Measurements from ENCODE around the gene ROR2. TPM values are rescaled to one million over a fixed set of nuclear protein-coding genes. Genes with fewer than 3 reads are reported as not detected.
"Not testable (repeated sequence)": the region's sequence is repeated elsewhere in the genome, so short reads cannot be mapped to it uniquely, and the experiment has no call there.

ROR2 gene
- total and polyA plus RNA-seq, 4 donors = 1.6 to 5.8 TPM; not detected in 2

GRCh38 chr9:91909256-91909655 is 40.8 kb downstream of the ROR2 start:
- H3K4me3 ChIP-seq (ENCODE audit: low read length in 2 of 2); H3K27ac ChIP-seq (ENCODE audit: low read depth in 1 of 2, low read length in 2 of 2); H3K27me3 ChIP-seq (ENCODE audit: control insufficient read depth in 1 of 2, insufficient read depth in 2 of 2, low read length in 1 of 2); DNase-seq; H3K36me3 ChIP-seq (ENCODE audit: control insufficient read depth in 1 of 2, insufficient read depth in 2 of 2, low read length in 1 of 2); intact Hi-C loops (cut with DNase I); H3K4me1 ChIP-seq (ENCODE audit: control insufficient read depth in 1 of 2, insufficient read depth in 2 of 2, low read length in 2 of 2); ATAC-seq (ENCODE audit: low FRiP score); H3K9me3 ChIP-seq (ENCODE audit: control insufficient read depth, low read length): not testable (repeated sequence)
- 90 to 96% methylated on average over 3 of the region's 3 CpGs for WGBS, 2 donors

- Histone ChIP-seq H3K27me3 (ENCODE audit: control insufficient read depth in 1 of 2, insufficient read depth in 2 of 2, low read length in 1 of 2) (no peaks in the 10 kb centered on the region), H3K9me3 (ENCODE audit: control insufficient read depth, low read length) (peaks cover 1% of the 10 kb centered on the region), H3K4me3 (ENCODE audit: low read length in 2 of 2) (no peak overlapping the region), H3K36me3 (ENCODE audit: control insufficient read depth in 1 of 2, insufficient read depth in 2 of 2, low read length in 1 of 2) (no peaks in the 10 kb centered on the region), H3K27ac (ENCODE audit: low read depth in 1 of 2, low read length in 2 of 2) (no peak overlapping the region), H3K4me1 (ENCODE audit: control insufficient read depth in 1 of 2, insufficient read depth in 2 of 2, low read length in 2 of 2) (no peaks in the 10 kb centered on the region)
- ATAC-seq (ENCODE audit: low FRiP score) = no peak
- WGBS, 2 donors = 58 to 69% methylated on average over 4 of the region's 4 CpGs
- intact Hi-C loops (cut with DNase I) = no loop called here
- no peak for DNase-seq
Observed at GRCh38 chr9:91908746-91909145, 41.3 kb downstream of the ROR2 start.

- H3K36me3 ChIP-seq (ENCODE audit: control insufficient read depth in 1 of 2, insufficient read depth in 2 of 2, low read length in 1 of 2) = no peaks in the 10 kb centered on the region
- peaks cover 1% of the 10 kb centered on the region for H3K9me3 ChIP-seq (ENCODE audit: control insufficient read depth, low read length)
- no peaks in the 10 kb centered on the region for H3K27me3 ChIP-seq (ENCODE audit: control insufficient read depth in 1 of 2, insufficient read depth in 2 of 2, low read length in 1 of 2)
- DNase-seq (no peak), ATAC-seq (ENCODE audit: low FRiP score) (no peak)
- intact Hi-C loops (cut with DNase I) = no loop called here
- no peaks in the 10 kb centered on the region for H3K4me1 ChIP-seq (ENCODE audit: control insufficient read depth in 1 of 2, insufficient read depth in 2 of 2, low read length in 2 of 2)
- 79 to 84% methylated on average over 2 of the region's 2 CpGs for WGBS, 2 donors
- H3K27ac ChIP-seq (ENCODE audit: low read depth in 1 of 2, low read length in 2 of 2) = no peak overlapping the region
- H3K4me3 ChIP-seq (ENCODE audit: low read length in 2 of 2) = no peak overlapping the region
Observed at GRCh38 chr9:91908293-91908623, 41.8 kb downstream of the ROR2 start.

- DNase-seq (no peak), ATAC-seq (ENCODE audit: low FRiP score) (no peak)
- H3K27me3 ChIP-seq (ENCODE audit: control insufficient read depth in 1 of 2, insufficient read depth in 2 of 2, low read length in 1 of 2) = no peaks in the 10 kb centered on the region
- H3K4me1 ChIP-seq (ENCODE audit: control insufficient read depth in 1 of 2, insufficient read depth in 2 of 2, low read length in 2 of 2) = no peaks in the 10 kb centered on the region
- no peak overlapping the region for H3K27ac ChIP-seq (ENCODE audit: low read depth in 1 of 2, low read length in 2 of 2)
- intact Hi-C loops (cut with DNase I) = no loop called here
- peaks cover 1% of the 10 kb centered on the region for H3K9me3 ChIP-seq (ENCODE audit: control insufficient read depth, low read length)
- 84 to 90% methylated on average over 8 of the region's 8 CpGs for WGBS, 2 donors
- no peaks in the 10 kb centered on the region for H3K36me3 ChIP-seq (ENCODE audit: control insufficient read depth in 1 of 2, insufficient read depth in 2 of 2, low read length in 1 of 2)
- H3K4me3 ChIP-seq (ENCODE audit: low read length in 2 of 2) = no peak overlapping the region
Observed at GRCh38 chr9:91907484-91908292, 42.3 kb downstream of the ROR2 start.

- intact Hi-C loops (cut with DNase I) = no loop called here
- DNase-seq = peak in 1 of 2 donors; percentile 80
Observed at GRCh38 chr9:91905991-91906469, 44.0 kb downstream of the ROR2 start.

GRCh38 chr9:91905237-91905650 is 44.8 kb downstream of the ROR2 start:
- Histone ChIP-seq H3K27me3 (ENCODE audit: control insufficient read depth in 1 of 2, insufficient read depth in 2 of 2, low read length in 1 of 2) (no peaks in the 10 kb centered on the region), H3K36me3 (ENCODE audit: control insufficient read depth in 1 of 2, insufficient read depth in 2 of 2, low read length in 1 of 2) (no peaks in the 10 kb centered on the region), H3K4me3 (ENCODE audit: low read length in 2 of 2) (no peak overlapping the region), H3K9me3 (ENCODE audit: control insufficient read depth, low read length) (no peaks in the 10 kb centered on the region), H3K4me1 (ENCODE audit: control insufficient read depth in 1 of 2, insufficient read depth in 2 of 2, low read length in 2 of 2) (no peaks in the 10 kb centered on the region), H3K27ac (ENCODE audit: low read depth in 1 of 2, low read length in 2 of 2) (no peak overlapping the region)
- ATAC-seq (ENCODE audit: low FRiP score) (no peak), DNase-seq (no peak)
- 94 to 95% methylated on average over 1 of the region's 1 CpG for WGBS, 2 donors
- intact Hi-C loops (cut with DNase I) = no loop called here

More at GRCh38 chr9:91905991-91906469, 44.0 kb downstream of the ROR2 start:
- Histone ChIP-seq H3K27ac (ENCODE audit: low read depth in 1 of 2, low read length in 2 of 2) (no peak overlapping the region), H3K36me3 (ENCODE audit: control insufficient read depth in 1 of 2, insufficient read depth in 2 of 2, low read length in 1 of 2) (no peaks in the 10 kb centered on the region), H3K27me3 (ENCODE audit: control insufficient read depth in 1 of 2, insufficient read depth in 2 of 2, low read length in 1 of 2) (no peaks in the 10 kb centered on the region), H3K9me3 (ENCODE audit: control insufficient read depth, low read length) (peaks cover under 1% of the 10 kb centered on the region), H3K4me3 (ENCODE audit: low read length in 2 of 2) (no peak overlapping the region), H3K4me1 (ENCODE audit: control insufficient read depth in 1 of 2, insufficient read depth in 2 of 2, low read length in 2 of 2) (no peaks in the 10 kb centered on the region)
- WGBS, 2 donors = 29 to 48% methylated on average over 11 of the region's 11 CpGs
- no peak for ATAC-seq (ENCODE audit: low FRiP score)

GRCh38 chr9:91904588-91905236 is 45.3 kb downstream of the ROR2 start:
- Histone ChIP-seq H3K27ac (ENCODE audit: low read depth in 1 of 2, low read length in 2 of 2) (no peak overlapping the region), H3K27me3 (ENCODE audit: control insufficient read depth in 1 of 2, insufficient read depth in 2 of 2, low read length in 1 of 2) (no peaks in the 10 kb centered on the region), H3K4me3 (ENCODE audit: low read length in 2 of 2) (no peak overlapping the region), H3K9me3 (ENCODE audit: control insufficient read depth, low read length) (no peaks in the 10 kb centered on the region), H3K36me3 (ENCODE audit: control insufficient read depth in 1 of 2, insufficient read depth in 2 of 2, low read length in 1 of 2) (no peaks in the 10 kb centered on the region), H3K4me1 (ENCODE audit: control insufficient read depth in 1 of 2, insufficient read depth in 2 of 2, low read length in 2 of 2) (no peaks in the 10 kb centered on the region)
- no peak for DNase-seq
- intact Hi-C loops (cut with DNase I) = no loop called here
- ATAC-seq (ENCODE audit: low FRiP score) = no peak
- WGBS, 2 donors = 96% methylated on average over 10 of the region's 10 CpGs

GRCh38 chr9:91903126-91903911 is 46.7 kb downstream of the ROR2 start:
- 71 to 76% methylated on average over 12 of the region's 12 CpGs for WGBS, 2 donors
- no peaks in the 10 kb centered on the region for H3K9me3 ChIP-seq (ENCODE audit: control insufficient read depth, low read length)
- no peaks in the 10 kb centered on the region for H3K4me1 ChIP-seq (ENCODE audit: control insufficient read depth in 1 of 2, insufficient read depth in 2 of 2, low read length in 2 of 2)
- H3K27me3 ChIP-seq (ENCODE audit: control insufficient read depth in 1 of 2, insufficient read depth in 2 of 2, low read length in 1 of 2) = no peaks in the 10 kb centered on the region
- H3K36me3 ChIP-seq (ENCODE audit: control insufficient read depth in 1 of 2, insufficient read depth in 2 of 2, low read length in 1 of 2) = no peaks in the 10 kb centered on the region
- DNase-seq (no peak), ATAC-seq (ENCODE audit: low FRiP score) (no peak)
- intact Hi-C loops (cut with DNase I) = no loop called here
- H3K4me3 ChIP-seq (ENCODE audit: low read length in 2 of 2) = no peak overlapping the region
- H3K27ac ChIP-seq (ENCODE audit: low read depth in 1 of 2, low read length in 2 of 2) = no peak overlapping the region

Measured in aorta (tissue), 5 donors.